Measurements from ENCODE around the gene DCAF7. TPM values are rescaled to one million over a fixed set of nuclear protein-coding genes. Genes with fewer than 3 reads are reported as not detected.

DCAF7 gene
- total RNA-seq, 2 experiments from 2014 or later, result 11.3 to 11.9 TPM

GRCh38 chr17:63635290-63635689 is 85.0 kb downstream of the DCAF7 start:
- TF ChIP-seq, protein P1, sequence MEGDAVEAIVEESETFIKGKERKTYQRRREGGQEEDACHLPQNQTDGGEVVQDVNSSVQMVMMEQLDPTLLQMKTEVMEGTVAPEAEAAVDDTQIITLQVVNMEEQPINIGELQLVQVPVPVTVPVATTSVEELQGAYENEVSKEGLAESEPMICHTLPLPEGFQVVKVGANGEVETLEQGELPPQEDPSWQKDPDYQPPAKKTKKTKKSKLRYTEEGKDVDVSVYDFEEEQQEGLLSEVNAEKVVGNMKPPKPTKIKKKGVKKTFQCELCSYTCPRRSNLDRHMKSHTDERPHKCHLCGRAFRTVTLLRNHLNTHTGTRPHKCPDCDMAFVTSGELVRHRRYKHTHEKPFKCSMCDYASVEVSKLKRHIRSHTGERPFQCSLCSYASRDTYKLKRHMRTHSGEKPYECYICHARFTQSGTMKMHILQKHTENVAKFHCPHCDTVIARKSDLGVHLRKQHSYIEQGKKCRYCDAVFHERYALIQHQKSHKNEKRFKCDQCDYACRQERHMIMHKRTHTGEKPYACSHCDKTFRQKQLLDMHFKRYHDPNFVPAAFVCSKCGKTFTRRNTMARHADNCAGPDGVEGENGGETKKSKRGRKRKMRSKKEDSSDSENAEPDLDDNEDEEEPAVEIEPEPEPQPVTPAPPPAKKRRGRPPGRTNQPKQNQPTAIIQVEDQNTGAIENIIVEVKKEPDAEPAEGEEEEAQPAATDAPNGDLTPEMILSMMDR (IDR thresholded peaks at IDR 0.05), result no peak
- Mint-ChIP-seq H3K4me1 (ENCODE audit: low read depth) (peaks cover 62% of the 10 kb centered on the region), H3K27ac (no peak overlapping the region), H3K36me3 (ENCODE audit: low read depth) (peaks cover 83% of the 10 kb centered on the region), H3K27me3 (no peaks in the 10 kb centered on the region), H3K4me3 (no peak overlapping the region), H3K9me3 (no peaks in the 10 kb centered on the region)
- POLR2A ChIA-PET, result no interaction called here
- ATAC-seq (ENCODE audit: poor library complexity) (no peak), DNase-seq (no peak)
- H3K9me3 ChIP-seq (ENCODE audit: control insufficient read depth in 1 of 2, insufficient read depth in 1 of 2, low read length in 2 of 2), result no peaks in the 10 kb centered on the region
- intact Hi-C loops (cut with DNase I, micrococcal nuclease), result no loop called here
- no peaks in the 10 kb centered on the region for H3K27me3 ChIP-seq (ENCODE audit: control insufficient read depth in 1 of 2, insufficient read depth in 2 of 2, low read length in 2 of 2)
- CTCF ChIA-PET, result no interaction called here
- peaks cover 66% of the 10 kb centered on the region for H3K36me3 ChIP-seq (ENCODE audit: insufficient read depth, low read length)
- peaks cover 10% of the 10 kb centered on the region for H3K4me1 ChIP-seq (ENCODE audit: insufficient read depth, low read length)
- H3K4me3 ChIP-seq (ENCODE audit: low read length), result no peak overlapping the region
- no peak overlapping the region for H3K27ac ChIP-seq (ENCODE audit: low read depth in 1 of 2, low read length in 2 of 2)

DNA sequence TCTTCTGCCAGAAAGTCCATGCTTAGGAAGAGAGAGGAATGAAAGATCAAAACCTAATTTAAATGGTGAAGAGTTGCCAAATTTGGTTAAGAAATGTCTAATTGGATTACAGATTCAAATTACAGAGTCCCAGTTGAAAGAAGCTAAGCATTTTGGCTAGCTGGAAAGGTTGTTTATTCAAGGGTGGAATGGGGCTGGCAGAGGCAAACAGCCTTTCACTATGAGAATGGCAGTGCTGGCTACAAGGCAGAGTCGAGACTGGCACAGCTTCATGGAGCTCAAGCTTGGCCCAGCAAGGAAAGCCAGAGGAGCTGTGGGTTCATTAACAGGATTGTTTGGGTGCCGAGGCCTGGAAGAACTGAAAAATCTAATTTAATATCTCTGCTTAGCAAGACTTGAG is 85.5 kb downstream of the DCAF7 start:
- Mint-ChIP-seq H3K9me3 (no peaks in the 10 kb centered on the region), H3K27me3 (no peaks in the 10 kb centered on the region), H3K36me3 (ENCODE audit: low read depth) (peaks cover 84% of the 10 kb centered on the region), H3K27ac (peak overlapping the region; percentile 66), H3K4me3 (no peak overlapping the region), H3K4me1 (ENCODE audit: low read depth) (peaks cover 59% of the 10 kb centered on the region)
- ATAC-seq (ENCODE audit: poor library complexity), result no peak
- Histone ChIP-seq H3K4me3 (ENCODE audit: low read length) (no peak overlapping the region), H3K9me3 (ENCODE audit: control insufficient read depth in 1 of 2, insufficient read depth in 1 of 2, low read length in 2 of 2) (no peaks in the 10 kb centered on the region), H3K36me3 (ENCODE audit: insufficient read depth, low read length) (peaks cover 66% of the 10 kb centered on the region), H3K27me3 (ENCODE audit: control insufficient read depth in 1 of 2, insufficient read depth in 2 of 2, low read length in 2 of 2) (no peaks in the 10 kb centered on the region), H3K27ac (ENCODE audit: low read depth in 1 of 2, low read length in 2 of 2) (no peak overlapping the region), H3K4me1 (ENCODE audit: insufficient read depth, low read length) (peaks cover 10% of the 10 kb centered on the region)
- POLR2A ChIA-PET, result interaction anchor here (0.8 to 1.2 kb wide), 2 partner anchors 15 to 58 kb away, joined by 3 read pairs; no protein-coding TSS in a partner anchor
- no peak for DNase-seq
- CTCF ChIA-PET, result no interaction called here
- intact Hi-C loops (cut with DNase I, micrococcal nuclease), result no loop called here
- TF ChIP-seq, protein P1 (IDR thresholded peaks at IDR 0.05), result no peak

- H3K9me3 Mint-ChIP-seq, result no peaks in the 10 kb centered on the region
- H3K27ac ChIP-seq (ENCODE audit: low read depth in 1 of 2, low read length in 2 of 2), result no peak overlapping the region
Measured at GRCh38 chr17:63639125-63639524, 88.8 kb downstream of the DCAF7 start.

More at GRCh38 chr17:63639125-63639524, 88.8 kb downstream of the DCAF7 start:
- Mint-ChIP-seq H3K27ac (peak overlapping the region; percentile 6), H3K36me3 (ENCODE audit: low read depth) (peaks cover 71% of the 10 kb centered on the region), H3K4me1 (ENCODE audit: low read depth) (peaks cover 39% of the 10 kb centered on the region), H3K27me3 (no peaks in the 10 kb centered on the region), H3K4me3 (no peak overlapping the region)
- no peak overlapping the region for H3K4me3 ChIP-seq (ENCODE audit: low read length)
- no peaks in the 10 kb centered on the region for H3K27me3 ChIP-seq (ENCODE audit: control insufficient read depth in 1 of 2, insufficient read depth in 2 of 2, low read length in 2 of 2)
- ATAC-seq (ENCODE audit: poor library complexity) (no peak), DNase-seq (no peak)
- TF ChIP-seq, protein P1 (IDR thresholded peaks at IDR 0.05), result no peak
- peaks cover 10% of the 10 kb centered on the region for H3K4me1 ChIP-seq (ENCODE audit: insufficient read depth, low read length)
- H3K9me3 ChIP-seq (ENCODE audit: control insufficient read depth in 1 of 2, insufficient read depth in 1 of 2, low read length in 2 of 2), result no peaks in the 10 kb centered on the region
- intact Hi-C loops (cut with DNase I, micrococcal nuclease), result no loop called here
- POLR2A ChIA-PET, result interaction anchor here (0.9 to 2.0 kb wide), 3 partner anchors 55 to 135 kb away, joined by 3 to 9 read pairs (median 3); partner anchors contain the start of genes CCDC47 and DDX42
- peaks cover 52% of the 10 kb centered on the region for H3K36me3 ChIP-seq (ENCODE audit: insufficient read depth, low read length)
- CTCF ChIA-PET, result interaction anchor here (0.8 kb wide), 1 partner anchor 12 kb away, joined by 3 read pairs; no protein-coding TSS in a partner anchor
